ENCODE measurements around the gene F12.

Gene F12

DNA sequence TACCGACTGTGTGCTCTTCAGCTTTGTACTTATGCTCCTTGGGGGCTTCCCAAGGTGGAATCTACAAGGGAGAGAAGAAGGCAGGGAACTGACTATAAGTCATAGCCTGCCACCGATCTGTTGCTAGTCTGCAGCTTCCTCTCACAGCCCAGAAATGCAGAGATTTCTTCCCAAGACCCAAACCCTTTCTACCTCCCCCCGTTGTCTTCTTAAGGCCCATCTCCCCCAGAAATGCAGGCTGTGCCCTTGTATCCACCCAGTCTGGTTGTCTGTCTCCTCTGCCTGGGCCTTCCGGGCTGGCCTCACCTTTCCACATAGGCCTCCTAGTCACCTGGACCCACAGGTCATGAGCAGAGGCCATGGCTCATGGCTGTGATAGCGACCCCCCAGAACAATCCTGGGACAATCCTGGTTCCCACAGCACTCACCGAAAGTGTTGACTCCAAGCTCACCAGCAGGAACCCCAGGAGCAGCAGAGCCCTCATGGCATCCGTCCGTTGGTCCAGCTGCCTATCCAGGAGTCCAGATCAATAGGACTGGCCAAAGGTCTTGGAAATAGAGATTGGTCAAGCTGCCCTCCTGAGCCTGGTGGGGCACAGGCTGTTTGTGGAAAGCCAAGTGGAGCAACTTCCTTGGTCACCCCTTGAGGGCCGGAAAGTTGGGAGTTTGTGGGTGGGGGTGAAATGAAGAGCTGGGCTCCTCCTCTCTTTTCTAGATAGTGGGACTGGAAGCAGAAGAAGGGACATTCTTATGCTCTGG lies at the start of gene F12:
TSS of gene F12 (minus strand) at position 522 of the 759 bp plus-strand sequence. CDS start at position 485, 37 bp downstream.
- DNase-seq, result no peak

DNA sequence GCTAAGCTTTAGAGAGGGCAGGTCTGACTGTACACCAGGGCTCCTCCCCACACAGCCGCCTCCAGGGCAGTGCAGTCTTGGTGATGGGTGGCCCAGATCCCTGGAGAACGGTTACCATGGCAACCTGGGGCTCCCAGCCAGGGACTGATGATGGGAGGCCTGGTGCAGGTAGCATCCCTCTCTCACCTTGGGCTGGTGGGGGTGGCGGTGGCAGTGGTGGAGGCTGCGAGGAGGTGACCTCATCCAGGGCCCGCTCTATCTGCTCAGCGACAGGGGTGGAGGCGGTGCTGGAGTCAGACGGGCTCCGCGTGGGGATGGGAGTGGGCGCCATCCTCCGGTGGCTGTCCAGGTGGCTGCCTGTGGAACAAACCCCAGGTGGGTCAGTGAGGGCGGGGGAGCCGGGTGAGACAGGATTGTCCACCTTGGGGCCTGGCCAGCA lies 49.6 kb upstream of the F12 start:
- DNase-seq, result no peak

DNA sequence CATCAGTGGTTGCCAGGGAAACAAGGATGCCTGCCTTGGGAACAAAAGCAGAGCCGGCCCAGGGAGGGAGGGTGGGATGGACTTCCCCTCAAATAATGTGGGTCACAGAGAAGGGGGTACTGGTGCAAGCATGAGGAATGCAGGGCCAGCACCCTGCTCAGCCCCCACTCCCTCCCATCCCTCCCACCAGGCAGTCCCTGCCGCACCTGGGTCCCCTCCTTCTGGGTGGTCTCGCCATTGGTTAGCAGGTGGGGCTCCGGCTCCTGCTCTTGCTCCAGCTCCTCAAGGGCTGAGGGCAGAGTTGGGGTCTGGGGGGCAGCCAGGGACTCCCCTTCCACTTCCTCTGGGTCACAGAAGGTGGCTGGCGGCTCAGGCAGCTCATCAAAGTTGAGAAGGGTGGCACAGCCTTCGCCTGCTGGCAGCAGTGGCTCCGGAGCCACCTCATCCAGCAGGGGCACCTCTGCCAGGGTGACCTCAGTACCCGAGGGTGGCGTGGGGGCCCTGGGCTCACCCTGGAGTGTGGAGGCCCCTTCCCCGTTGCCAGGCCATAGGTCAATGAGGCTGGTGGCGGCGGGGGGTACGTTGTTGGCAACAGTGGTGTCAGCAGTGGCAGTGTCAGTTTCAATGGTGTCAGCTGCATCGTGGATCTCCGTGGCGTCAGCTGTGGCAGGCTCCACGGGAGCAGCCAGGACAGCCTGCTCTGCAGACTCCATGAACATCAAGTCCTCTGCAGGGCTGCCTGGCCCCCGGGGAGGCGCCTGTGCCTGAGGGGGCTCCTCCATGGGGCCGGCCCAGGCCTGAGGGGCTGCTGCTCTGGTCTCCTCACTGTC lies 48.7 kb upstream of the F12 start:
- DNase-seq, result no peak

DNA sequence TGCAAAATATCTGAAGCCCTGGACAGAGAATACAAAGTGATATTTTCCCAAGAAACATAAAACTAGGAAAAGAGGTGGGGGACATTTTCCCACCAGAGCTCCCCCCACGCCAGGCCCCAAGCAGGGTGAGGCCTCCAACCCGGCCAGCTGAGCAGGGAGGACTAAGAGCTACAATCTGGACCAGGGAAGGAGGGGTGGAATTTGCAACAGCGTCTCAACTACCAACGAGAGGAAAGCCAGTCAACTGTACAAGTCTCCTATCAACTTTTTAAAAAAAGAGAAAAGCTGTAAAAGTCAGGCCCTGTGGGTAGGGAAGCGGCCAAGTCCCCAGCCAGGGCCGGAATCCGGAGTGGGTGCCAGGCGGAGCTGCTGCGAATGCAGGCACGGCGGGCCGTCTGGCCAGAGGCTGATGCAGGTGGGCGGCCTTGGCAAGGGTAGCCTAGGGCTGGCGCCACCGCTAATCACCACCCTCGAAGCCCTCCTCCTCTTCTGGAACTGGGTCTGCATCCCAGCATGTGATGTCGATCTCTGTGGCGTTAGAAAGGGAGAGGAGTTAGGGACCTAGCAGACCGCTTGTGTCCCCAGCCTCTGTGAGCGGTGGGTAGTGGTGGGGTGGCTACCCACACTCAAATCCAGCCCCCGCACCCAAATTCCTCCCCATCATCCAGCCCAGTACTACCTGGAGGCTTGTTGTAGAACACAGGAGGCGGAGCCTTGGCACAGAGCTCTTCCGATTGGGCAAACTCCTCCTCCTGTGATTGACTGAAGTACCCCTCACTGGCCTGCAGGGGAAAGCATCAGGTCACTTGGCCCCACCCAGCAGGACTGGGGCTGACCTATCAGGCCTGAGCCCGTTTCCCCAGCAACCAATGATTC lies 47.9 kb upstream of the F12 start:
- DNase-seq, result peak; percentile 89

DNA sequence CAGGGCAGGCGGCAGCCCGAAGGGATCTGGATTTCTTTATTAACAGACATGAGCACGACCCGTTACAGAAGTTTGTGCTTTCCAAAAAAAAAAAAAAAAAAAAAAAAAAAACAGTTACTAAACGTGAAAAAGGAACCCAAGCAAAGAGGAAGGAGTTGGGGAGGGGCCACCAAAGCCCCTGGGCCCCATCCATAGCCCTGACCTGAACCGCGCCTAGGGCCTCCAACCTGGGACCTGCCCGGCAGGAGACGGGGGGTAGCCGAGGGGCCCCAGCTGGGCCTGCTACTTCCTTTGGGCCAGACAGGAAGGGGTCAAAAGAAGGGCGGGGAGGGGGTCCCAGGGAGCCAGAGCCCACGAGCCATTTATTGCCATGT lies 47.2 kb upstream of the F12 start:
- DNase-seq, result no peak

DNA sequence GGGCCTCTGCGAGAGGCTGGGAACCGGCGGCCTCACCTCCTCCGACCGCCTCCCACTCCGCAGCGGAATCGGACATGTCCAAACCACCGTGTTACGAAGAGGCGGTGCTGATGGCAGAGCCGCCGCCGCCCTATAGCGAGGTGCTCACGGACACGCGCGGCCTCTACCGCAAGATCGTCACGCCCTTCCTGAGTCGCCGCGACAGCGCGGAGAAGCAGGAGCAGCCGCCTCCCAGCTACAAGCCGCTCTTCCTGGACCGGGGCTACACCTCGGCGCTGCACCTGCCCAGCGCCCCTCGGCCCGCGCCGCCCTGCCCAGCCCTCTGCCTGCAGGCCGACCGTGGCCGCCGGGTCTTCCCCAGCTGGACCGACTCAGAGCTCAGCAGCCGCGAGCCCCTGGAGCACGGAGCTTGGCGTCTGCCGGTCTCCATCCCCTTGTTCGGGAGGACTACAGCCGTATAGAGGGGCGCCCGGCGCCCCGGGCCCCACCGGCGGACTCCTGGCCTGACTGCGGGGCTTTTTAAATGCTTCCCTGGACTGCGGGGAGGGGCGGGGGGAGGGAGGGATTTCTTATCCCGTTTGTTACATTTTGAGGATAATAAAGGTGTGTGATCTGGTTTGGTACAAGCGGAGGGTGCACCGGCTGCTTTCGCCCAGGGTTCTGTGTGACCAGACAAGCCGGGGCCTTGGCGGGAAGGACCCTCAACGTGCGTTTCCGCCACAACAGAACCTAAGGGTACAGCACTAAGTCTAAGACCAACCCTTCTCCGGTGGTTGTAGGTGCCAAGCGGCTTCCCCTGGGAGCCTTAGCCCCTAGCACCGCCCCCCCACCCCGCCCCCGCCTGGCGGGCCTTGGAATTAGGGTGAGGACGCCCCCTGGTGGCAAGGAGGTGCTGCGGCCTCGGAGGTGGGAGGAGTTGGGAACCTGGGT lies 46.6 kb upstream of the F12 start:
- peak; percentile 90 for DNase-seq

DNA sequence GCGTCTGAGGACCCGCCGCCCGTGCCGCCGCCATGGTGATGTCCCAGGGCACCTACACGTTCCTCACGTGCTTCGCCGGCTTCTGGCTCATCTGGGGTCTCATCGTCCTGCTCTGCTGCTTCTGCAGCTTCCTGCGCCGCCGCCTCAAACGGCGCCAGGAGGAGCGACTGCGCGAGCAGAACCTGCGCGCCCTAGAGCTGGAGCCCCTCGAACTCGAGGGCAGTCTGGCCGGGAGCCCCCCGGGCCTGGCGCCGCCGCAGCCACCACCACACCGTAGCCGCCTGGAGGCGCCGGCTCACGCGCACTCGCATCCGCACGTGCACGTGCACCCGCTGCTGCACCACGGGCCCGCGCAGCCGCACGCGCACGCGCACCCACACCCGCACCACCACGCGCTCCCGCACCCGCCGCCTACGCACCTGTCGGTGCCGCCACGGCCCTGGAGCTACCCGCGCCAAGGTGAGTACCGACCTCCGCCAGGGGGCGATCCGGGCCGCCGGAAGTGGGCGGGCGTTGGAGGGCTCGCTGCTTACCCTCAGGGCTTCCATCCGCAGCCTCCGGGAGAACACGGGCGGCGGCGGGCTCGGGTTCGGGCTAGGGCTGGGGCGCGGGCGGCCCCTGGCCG lies 45.8 kb upstream of the F12 start:
- DNase-seq, result peak; percentile 91

DNA sequence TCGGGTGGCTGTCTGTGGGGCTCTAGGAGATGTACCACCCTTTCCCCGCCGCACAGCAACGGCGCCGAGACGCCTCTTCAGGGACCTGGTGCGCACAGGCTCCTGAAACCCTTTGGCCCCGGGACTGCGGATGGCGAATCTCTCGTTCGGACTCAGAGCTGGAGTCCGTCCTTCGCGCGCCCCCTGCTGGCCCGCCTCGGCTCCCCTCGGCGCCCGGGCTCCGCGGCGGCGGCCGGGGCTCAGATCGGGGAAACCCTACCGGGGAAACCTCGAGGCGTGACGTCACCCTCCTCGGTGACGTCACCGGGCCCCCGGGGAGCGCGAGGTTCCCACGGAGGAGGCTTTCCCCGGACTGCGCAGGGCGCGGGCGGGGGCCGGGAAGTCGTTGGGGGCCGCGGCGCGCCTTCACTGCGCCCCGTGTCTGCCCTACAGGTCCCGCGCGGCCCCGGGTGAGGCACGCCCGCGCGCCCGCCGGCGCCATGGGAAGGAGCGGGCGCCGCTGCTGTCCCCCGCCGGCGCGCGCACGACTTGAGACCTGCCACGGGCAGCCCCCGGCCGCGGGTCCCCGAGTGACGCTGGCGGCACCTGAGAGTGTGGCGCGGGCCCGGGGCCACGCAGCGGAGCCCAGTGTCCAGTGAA lies 45.2 kb upstream of the F12 start:
- DNase-seq, result peak; percentile 95

DNA sequence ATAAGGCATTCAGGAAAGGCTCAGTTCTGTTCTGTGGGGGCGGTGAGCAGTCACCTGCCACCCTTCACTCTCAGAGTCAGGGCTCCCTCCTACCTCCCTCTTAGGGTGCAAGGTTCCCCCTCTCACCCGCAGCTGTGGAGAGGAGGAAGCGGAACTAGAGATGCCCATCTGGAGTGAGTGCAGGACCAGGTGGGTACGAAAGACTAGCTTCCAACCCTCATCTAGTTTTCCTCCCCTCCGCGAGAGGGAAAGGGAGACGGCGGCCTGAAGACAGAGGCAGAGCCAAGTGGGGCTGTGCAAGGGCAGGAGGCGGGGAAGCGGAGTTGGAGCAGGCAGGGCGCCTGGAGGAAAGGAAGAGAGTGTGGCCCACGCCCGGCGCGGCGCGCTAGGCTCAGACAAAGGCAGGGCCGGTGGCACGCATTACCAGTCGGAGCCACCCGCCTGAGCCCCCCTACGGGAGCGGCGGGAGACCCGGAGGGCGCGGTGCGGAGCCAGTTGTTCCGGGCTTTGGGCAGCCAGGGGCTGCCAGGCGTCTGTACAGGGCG lies 44.6 kb upstream of the F12 start:
- peak; percentile 64 for DNase-seq

DNA sequence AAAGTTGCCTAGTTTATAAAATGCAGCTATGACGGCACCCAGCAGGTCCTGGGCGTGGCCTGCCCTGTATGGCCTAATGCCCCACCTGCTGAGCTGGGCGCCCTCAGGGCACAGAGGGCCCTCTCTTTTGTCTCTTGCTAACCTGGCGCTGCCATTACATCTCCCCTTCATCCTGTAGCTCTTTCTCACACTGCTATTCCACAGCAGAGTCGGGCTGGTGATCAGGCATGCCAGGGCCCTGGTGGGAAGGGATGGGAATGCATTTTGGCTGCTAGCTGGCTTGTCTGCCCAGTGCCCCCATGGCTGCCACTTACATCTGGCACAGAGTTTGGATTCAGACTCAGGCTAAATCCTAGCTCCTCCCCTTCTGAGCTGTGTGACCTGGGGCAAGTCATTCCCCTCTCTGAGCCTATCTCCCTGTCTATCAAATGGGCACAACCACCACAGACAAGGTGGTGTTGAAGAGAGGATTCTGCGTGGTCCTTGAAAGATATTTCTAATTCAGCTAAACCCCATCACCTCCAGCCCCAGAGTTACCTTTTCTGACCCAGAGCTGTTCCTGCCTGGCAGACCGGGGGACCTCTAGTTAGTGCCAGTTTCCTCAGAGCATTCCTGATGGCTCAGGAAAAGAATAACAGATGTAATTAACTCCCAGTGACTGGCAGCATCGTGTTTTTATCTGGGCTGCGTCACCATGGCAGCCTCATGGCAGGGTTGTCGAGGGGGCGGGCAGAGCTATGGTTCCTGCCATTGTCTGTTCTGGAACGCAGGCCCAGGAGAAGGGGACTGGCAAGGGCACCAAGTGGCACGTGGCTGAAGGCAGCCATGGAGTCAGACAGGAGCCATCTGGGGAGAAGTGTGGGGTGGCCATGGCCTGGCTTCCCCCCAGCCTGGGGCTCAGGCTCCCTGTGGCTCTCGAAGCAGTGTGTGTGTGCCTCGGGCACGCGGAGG lies 43.6 kb upstream of the F12 start:
- no peak for DNase-seq

DNA sequence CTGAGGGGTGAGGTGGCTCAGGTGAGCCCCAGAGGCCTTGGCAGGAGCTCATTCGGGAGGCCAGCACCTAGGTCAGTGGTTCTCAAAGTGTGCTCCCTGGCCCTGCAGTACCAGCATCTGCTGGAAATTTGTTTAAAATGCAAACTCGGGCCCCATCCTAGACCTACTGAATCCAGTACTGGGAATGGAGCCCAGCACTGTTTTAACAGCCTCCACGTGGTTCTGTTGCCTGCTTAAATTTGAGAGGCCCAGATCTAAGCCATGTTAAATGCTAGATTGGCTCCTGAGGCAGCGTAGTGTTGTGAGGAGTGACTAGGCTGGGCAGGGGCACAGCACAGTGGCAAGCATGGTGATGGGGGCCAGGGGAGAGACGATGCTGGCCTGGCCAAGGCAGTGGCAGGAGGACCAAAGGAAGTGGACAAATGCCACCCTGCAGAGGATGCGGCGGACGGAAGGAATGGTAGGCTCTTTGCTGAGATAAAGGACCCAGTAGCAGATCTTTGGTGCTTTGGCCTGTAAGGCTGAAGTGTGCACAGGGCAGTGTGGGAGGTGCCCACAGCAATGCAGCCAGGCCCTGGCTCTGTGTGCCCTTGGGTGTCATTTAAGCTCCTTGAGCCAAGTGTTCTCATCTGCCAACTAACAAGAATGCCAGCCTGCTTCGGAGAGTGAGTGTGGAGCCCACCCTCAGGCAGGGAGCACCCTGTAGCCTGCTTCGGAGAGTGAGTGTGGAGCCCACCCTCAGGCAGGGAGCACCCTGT lies 41.5 kb upstream of the F12 start:
- no peak for DNase-seq

DNA sequence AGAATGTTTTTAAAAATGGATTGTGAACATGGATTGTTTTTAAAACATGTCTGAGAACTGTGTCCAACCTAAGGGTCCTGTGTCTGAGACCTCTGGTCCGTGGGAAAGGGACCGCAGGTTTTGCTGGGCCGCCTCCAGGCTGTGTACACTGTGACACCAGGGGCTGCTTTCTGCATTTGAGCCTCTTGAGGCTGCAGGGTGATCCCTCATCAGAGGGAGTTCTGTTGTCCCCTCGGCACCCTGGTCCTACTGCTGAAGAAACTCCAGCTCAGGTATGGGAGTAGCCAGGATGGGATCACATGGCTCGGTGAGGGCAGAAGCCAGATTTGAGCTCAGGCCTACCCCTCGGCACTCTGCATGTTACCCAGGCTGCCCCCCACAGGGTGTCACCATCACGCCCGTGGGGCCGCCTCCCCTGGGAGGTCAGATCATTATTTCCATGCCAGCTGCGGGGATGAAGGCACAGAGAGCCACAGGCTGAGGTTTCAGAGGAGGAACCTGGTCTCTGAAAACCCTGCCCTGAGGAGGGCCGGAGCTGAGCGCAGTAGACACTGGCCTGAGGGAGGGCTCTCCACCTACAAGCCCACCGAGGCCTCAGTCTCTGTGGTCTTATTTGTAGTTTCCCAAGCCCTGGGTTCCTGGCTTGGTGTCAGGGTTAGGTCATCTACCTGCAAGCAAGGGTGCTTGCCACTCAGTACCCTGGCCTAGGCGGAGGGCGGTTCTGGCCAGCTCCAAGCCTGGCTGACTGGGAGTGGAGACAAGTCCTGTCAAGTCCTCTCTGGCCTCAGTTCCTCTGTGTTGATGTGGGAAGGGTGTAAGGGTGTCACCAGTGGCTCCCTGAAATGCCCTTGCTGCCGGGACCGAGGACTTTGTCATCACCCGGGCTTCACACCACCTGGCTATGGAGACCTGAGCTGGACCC lies 40.0 kb upstream of the F12 start:
- DNase-seq, result no peak

DNA sequence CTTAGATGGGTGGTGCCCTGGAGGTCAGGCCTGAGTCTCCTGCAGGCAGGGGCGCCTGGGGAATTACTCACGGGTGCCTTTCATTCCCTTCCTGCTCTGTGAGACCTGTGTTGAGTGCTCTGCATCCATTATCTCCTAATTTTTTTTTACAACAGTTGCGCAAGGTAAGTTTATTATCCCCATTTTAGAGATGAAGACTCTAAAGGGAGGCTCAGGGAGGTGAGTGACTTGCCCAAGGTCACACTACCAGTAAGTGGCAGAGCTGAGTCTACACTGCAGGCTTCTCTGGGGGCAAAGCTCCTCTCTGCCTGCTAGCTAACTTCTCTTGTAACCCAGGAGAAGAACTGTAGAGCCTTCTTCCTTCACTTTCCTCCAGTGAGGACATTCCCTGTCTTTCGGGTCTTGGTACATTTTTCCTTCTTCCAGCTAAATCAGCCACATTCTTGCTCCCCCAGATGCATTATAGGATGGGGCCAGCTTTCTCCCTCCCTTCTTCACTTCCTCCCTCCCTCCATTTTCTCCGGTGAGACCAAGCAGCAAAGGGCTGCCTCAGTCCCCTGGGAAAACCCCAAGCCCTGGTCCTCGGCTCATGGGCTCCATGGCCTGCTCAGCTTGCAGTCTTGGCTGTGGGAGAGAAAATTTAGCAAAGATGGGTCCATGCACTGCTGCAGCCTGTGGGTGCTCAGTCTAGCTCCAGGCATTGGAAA lies 39.0 kb upstream of the F12 start:
- no peak for DNase-seq

DNA sequence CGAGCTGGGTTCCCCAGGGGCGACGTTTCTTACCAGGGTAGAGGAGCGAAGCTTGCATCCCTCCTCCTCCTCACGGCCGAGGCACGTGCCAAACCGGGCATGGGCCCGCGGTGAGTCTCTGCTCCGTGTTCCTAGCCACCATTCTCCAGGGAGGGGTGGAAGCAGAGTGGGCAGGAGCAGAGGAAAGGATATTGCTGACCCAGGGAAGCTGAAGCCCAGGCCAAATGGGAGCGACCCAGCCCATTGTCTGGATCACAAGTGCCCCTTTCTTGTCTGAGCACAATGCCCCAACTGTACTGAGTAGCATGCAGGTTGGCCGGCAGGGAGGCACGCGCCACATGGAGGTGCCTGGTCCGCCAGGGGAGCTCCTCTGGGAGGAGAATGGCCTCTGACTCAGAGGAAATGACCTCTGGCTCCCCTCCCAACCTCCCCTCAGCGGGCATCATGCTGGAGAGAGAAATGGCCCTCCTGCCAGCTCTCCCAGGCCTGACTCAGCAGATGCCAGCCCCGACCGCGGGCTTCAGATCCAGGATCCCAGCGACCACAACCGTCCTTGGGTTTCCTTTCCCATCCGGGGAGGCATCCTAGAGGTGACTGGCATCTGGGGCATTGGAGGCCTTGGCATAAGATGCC lies 38.4 kb upstream of the F12 start:
- DNase-seq, result peak; percentile 59

DNA sequence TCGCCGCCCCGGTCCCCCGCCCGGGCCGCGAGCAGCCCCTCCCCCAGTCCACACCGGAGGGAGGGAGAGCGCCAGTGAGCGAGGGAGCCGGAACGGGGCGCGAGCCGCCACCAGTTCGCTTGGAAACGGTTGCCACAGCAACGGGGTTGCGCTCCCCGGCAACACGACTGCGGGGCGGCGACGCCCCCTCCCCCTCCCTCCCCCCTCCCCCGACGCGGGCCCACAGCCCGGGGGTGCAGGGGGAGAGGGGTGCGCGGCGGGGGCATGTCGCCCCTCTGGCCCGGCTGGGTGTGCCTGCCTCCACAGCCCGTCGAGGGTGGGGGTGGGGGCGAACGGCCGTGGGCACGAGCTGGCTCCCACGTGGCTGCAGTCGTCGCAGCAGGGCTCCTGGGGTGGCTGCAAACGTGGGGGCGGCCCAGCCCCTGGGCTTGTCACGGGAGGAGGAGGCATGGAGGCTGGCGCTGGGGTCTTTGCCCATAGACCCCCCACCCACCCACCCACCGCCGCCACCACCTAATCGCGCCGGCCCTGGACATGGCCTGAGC lies 37.8 kb upstream of the F12 start:
- DNase-seq, result peak; percentile 87

All from CD4-positive, alpha-beta T cell treated with Interleukin-15 for 1 hour (primary cell).